ENCODE results near the gene MRPL34. TPM values are rescaled to one million over a fixed set of nuclear protein-coding genes. Genes with fewer than 3 reads are reported as not detected.

Gene MRPL34
- total and polyA plus RNA-seq, 4 donors: 22.3 to 137 (median 93.4) TPM

DNA sequence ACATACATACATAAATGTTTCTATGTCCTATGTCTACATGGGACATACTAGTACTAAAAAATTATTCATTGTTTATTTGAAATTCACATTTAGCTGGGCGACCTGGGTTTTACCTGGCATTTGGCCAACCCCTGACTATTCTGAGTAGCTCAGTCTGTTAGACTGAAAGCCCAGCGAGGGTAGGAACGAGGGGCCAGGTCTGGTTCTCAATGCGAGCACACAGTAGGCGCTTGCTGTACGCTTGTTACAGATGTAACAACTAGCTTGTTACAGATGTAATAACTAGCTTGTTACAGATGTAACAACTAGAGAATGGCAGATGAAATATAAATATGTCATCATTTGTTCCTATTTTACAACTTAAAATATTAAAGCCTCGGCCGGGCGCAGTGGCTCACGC, 29.9 kb downstream of the MRPL34 start:
- Histone ChIP-seq H3K4me1 (ENCODE audit: control insufficient read depth in 5 of 5, insufficient read depth in 5 of 5, low read length in 5 of 5) (peaks cover 0 to 21% (median 5%) of the 10 kb centered on the region in 5 donors), H3K9ac (ENCODE audit: insufficient read depth in 1 of 2, low read length in 2 of 2) (no peak overlapping the region), H3K27ac (ENCODE audit: low read depth in 1 of 2, low read length in 1 of 2) (no peak overlapping the region), H3K4me3 (no peak overlapping the region), H3K36me3 (ENCODE audit: control insufficient read depth in 4 of 4, insufficient read depth in 4 of 4, low read length in 4 of 4) (peaks cover 0 to 3% (median 0%) of the 10 kb centered on the region in 4 donors), H3K27me3 (ENCODE audit: control insufficient read depth in 3 of 3, insufficient read depth in 3 of 3, low read length in 2 of 3) (peaks cover 0 to 1% (median 0%) of the 10 kb centered on the region in 3 donors), H3K9me3 (ENCODE audit: control insufficient read depth in 4 of 4, insufficient read depth in 3 of 4, low read length in 3 of 4) (no peaks in the 10 kb centered on the region)
- ATAC-seq (ENCODE audit: insufficient read depth, low FRiP score) (no peak), DNase-seq (no peak)
- 67 to 74% methylated on average over 10 of the region's 10 CpGs for WGBS, 2 donors
- TF ChIP-seq, protein P1, sequence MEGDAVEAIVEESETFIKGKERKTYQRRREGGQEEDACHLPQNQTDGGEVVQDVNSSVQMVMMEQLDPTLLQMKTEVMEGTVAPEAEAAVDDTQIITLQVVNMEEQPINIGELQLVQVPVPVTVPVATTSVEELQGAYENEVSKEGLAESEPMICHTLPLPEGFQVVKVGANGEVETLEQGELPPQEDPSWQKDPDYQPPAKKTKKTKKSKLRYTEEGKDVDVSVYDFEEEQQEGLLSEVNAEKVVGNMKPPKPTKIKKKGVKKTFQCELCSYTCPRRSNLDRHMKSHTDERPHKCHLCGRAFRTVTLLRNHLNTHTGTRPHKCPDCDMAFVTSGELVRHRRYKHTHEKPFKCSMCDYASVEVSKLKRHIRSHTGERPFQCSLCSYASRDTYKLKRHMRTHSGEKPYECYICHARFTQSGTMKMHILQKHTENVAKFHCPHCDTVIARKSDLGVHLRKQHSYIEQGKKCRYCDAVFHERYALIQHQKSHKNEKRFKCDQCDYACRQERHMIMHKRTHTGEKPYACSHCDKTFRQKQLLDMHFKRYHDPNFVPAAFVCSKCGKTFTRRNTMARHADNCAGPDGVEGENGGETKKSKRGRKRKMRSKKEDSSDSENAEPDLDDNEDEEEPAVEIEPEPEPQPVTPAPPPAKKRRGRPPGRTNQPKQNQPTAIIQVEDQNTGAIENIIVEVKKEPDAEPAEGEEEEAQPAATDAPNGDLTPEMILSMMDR (IDR thresholded peaks at IDR 0.05; ENCODE audit: control extremely low read depth, extremely low read depth): no peak

DNA sequence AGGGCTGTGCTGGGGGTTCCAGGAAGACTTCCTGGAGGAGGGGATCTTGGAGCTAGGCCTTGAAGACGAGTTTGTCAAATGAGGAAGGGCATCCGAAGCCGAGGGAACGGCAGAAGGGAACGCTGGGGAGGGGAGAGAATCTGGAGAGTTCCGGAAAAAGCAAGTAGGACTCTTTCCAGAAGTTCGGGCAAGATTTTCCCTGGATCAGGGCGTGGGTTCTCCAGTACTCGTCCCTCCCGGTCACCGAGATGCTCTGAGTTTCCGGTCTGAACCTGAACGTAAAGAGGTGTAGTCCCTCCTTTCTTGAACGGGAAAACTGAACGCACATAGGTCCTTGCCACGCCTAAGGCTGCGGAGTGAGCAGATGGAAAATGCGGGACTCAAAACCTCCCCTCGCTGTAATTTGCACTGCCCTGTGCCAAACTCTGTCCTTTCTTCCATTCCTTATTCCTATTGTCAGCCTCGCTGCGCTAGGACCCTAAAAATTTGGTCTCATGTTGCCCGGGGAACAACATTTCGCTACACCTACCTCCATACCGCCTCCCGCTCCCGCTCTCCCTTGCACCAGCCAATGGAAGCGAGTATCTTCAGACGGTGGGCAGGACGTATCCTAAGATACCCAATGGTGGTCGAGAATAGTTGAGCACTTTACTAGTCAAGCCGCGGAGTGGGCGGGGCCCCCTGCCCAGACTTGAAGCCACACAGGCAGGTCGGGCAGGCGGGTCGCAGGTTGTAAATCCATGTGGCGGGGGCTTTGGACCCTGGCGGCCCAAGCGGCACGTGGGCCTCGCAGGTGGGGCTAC, 31.4 kb downstream of the MRPL34 start, which contains the start of gene GTPBP3:
Gene GTPBP3 (plus strand): TSS at position 682 of the 803 bp plus-strand sequence. CDS start 59 bp downstream, at position 741.
- 0 to 1% methylated on average over 40 to 41 of the region's 41 CpGs for WGBS, 2 donors
- DNase-seq: peak; percentile 96 to 99 (median 99)
- Histone ChIP-seq H3K36me3 (ENCODE audit: control insufficient read depth in 4 of 4, insufficient read depth in 4 of 4, low read length in 4 of 4) (peaks cover 0 to 11% (median 2%) of the 10 kb centered on the region in 4 donors), H3K9me3 (ENCODE audit: control insufficient read depth in 4 of 4, insufficient read depth in 3 of 4, low read length in 3 of 4) (no peaks in the 10 kb centered on the region), H3K9ac (ENCODE audit: insufficient read depth in 1 of 2, low read length in 2 of 2) (peak within 1 kb of the TSS; percentile 16 to 78), H3K27ac (ENCODE audit: low read depth in 1 of 2, low read length in 1 of 2) (peak within 1 kb of the TSS; percentile 94 to 95), H3K27me3 (ENCODE audit: control insufficient read depth in 3 of 3, insufficient read depth in 3 of 3, low read length in 2 of 3) (no peaks in the 10 kb centered on the region), H3K4me1 (ENCODE audit: control insufficient read depth in 5 of 5, insufficient read depth in 5 of 5, low read length in 5 of 5) (peaks cover 0 to 21% (median 5%) of the 10 kb centered on the region in 5 donors), H3K4me3 (peak within 1 kb of the TSS; percentile 74)
- TF ChIP-seq, protein P1 (IDR thresholded peaks at IDR 0.05; ENCODE audit: control extremely low read depth, extremely low read depth): no peak
- peak; percentile 89 for ATAC-seq (ENCODE audit: insufficient read depth, low FRiP score)

DNA sequence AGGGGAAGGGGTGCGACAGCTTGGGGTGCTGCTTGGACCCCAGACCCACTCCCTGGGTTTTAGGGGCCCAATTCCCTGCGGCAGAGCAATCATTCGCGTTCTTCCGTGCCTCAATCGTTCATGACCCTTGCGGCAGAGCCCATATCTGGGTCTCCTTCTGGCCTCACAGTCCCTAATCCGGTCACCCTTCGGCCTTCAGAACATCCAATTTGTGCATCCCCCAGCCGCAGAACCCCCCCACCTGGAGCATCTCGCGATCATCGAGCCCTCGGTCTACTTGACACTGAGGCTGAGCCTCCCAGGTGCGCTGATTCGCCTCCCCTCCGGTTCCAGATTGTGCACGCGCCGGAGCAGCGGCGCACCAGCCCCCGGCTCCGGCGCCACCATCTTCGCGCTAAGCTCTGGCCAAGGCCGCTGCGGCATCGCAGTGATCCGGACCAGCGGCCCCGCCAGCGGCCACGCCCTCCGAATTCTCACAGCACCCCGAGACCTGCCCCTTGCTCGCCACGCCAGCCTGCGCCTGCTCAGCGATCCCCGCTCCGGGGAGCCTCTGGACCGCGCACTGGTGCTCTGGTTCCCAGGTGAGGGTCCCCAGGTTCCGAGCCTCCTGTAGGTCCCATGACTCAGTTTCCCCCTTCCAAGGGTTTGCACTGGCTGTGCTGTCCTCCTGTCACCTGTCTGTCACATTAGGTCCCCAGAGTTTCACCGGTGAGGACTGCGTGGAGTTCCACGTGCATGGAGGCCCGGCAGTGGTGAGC, 32.2 kb downstream of the MRPL34 start:
- 7 to 8% methylated on average over 50 of the region's 50 CpGs for WGBS, 2 donors
- peak overlapping the region; percentile 16 to 51 for H3K9ac ChIP-seq (ENCODE audit: insufficient read depth in 1 of 2, low read length in 2 of 2)
- ATAC-seq (ENCODE audit: insufficient read depth, low FRiP score) (no peak), DNase-seq (no peak)
- H3K27me3 ChIP-seq (ENCODE audit: control insufficient read depth in 3 of 3, insufficient read depth in 3 of 3, low read length in 2 of 3): no peaks in the 10 kb centered on the region
- peak overlapping the region; percentile 34 to 95 for H3K27ac ChIP-seq (ENCODE audit: low read depth in 1 of 2, low read length in 1 of 2)
- peak overlapping the region; percentile 74 for H3K4me3 ChIP-seq
- TF ChIP-seq, protein P1 (IDR thresholded peaks at IDR 0.05; ENCODE audit: control extremely low read depth, extremely low read depth): no peak
- peaks cover 0 to 21% (median 5%) of the 10 kb centered on the region in 5 donors for H3K4me1 ChIP-seq (ENCODE audit: control insufficient read depth in 5 of 5, insufficient read depth in 5 of 5, low read length in 5 of 5)
- no peaks in the 10 kb centered on the region for H3K9me3 ChIP-seq (ENCODE audit: control insufficient read depth in 4 of 4, insufficient read depth in 3 of 4, low read length in 3 of 4)
- peaks cover 0 to 8% (median 2%) of the 10 kb centered on the region in 4 donors for H3K36me3 ChIP-seq (ENCODE audit: control insufficient read depth in 4 of 4, insufficient read depth in 4 of 4, low read length in 4 of 4)
